GM18873 (cell line): ENCODE data around the gene AFF1.

Source experiments
- ATAC-seq: cut with Tn5 transposase; IDR thresholded peaks from one replicate; pipeline ENCODE4 v1.9.1; 2021; ENCODE audit warnings: mild to moderate bottlenecking, moderate library complexity, moderate number of reproducible peaks; ENCODE audit not compliant: unreplicated experiment, low FRiP score

AFF1 gene

DNA sequence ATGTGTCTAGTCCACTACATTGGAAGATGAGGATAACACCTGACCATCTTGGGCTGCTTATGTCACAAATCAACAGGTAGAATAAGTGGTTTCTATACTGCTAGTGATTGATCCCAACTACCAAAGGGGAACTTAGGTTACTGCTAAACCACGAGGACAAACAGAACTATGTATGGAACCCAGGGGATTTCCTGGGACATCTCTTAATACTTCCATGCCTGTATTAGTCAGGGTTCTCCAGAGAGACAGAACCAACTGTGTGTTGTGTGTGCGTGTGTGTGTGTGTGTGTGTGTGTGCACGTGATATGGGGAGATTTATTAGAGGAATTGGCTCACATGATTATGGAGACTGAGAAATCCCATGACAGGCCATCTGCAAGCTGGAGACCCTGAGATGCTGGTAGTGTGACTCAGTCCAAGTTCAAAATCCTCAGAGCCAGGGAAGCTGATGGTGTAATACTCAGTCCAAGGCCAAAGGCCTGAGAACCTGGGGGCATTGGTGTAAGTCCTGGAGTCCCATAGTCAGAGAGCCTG, 16.2 kb upstream of the AFF1 start:
- ATAC-seq, result no peak

DNA sequence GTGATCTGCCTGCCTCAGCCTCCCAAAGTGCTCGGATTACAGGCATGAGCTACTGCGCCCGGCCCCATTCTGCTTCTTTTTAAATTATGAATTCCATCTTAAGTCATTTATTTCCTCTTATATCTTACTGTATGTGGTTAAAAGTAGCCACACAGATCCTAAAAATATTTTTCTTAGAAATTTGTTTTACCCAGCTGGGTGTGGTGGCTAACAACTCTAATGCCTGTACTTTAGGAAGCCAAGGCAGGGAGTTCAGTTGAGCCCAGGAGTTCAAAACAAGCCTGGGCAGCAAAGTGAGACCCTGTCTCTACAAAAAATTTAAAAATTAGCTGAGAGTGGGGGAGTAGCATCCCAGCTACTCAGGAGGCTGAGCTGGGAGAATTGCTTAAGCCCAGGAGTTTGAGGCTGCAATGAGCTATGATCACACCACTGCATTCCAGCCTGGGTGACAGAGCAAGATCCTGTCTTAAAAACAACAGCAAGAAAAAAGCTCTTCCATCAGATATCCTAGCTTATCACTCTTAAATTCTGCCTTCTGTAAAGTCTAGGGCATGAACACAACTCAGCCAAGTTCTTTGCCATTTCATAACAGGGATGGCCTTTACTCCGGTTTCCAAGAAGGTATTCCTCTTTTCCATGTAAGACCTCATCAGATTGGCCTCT, 15.1 kb upstream of the AFF1 start:
- ATAC-seq, result no peak

DNA sequence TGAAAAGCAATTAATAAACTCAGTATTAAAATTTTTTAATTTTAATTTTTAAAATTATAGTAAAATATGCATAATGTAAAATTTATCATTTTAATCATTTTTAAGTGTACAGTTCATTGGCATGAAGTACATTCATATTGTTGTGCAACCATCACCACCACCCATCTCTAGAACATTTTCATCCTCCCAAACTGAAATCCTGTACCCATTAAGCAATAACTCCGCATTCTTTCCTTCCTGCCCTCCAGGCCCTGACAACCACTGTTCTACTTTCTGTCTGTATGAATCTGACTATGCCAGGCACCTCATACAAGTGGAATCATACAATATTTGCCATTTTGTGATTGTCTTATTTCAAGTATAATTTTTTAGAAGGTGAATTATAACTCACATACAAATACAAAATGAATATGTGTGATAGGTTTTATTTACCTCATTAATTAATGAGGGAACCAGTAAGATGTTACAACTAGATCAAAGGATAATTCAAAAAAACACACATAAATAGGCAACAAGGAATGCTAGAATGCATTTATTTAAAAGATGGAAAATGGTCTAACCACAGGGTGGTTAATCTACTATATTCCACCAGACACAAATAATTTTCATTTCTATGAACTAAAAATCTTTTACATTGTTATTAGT, 13.1 kb upstream of the AFF1 start:
- ATAC-seq, result no peak

DNA sequence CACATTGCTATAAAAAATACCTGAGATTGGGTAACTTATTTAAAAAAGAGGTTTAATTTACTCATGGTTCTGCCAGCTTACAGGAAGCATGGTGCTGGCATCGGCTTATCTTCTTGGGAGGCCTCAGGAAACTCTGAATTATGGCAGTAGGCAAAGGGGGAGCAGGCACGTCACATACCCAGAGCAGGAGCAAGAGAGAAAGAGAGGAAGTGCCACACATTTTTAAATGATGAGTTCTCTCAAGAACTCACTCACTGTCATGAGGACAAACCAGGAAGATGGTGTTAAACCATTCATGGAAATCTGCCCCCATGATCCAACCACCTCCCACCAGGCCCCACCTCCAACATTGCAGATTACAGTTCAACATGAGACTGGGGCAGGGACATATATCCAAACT, 10.0 kb upstream of the AFF1 start:
- ATAC-seq, result no peak

DNA sequence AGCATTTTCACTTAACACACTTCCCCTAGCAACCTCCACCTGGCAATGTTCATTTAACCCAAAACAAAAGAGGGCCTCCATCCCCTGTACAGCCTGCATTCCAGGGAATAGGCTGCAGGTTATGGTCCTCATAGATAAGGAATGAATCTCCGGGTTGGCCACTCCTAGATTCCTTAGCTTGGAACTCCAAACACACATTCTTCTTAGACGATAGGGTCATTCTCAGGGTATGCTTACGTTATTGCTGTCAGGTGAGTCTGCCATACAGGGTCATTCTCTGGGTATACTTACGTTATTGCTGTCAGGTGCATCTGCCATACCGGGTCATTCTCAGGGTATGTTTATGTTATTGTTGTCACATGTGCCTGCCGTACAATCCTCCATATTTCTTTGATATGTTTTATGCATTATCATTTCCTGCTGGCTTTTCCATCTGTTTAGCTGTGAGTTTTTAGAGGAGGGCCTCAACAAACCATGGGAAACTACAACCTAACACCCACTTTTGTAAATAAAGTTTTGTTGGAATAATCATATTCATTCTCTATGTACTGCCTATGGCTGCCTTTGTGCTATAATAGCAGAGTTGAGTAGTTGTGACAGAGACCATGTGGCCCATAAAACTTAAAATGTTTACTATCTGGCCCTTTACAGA, 8.2 kb upstream of the AFF1 start:
- ATAC-seq, result no peak

DNA sequence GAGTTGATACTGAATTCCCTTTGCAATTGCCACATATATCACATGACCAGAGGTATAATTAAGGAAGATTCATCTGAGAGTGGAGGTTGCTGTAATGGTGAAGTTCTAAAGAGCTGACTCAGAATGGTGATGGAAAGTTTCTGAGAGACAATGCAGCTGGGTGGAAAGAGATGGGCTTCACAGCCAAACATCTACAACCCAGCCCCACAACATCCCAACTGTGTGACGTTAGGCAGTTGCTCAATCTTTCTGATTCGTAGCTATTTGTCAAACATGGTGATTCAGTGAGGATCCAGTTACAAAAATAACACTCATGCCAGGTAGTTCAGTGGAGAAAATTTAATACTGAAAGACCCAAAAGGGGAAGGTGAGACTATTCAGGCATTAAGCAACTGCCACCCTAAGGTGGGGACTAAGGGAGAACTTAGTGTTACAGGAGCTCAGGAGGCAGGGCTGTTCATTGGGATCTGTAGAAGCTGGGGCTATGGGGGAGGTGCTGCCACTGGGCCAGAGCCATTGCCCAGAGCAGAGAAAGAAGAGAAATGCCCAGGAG, 6.9 kb upstream of the AFF1 start:
- ATAC-seq, result no peak

DNA sequence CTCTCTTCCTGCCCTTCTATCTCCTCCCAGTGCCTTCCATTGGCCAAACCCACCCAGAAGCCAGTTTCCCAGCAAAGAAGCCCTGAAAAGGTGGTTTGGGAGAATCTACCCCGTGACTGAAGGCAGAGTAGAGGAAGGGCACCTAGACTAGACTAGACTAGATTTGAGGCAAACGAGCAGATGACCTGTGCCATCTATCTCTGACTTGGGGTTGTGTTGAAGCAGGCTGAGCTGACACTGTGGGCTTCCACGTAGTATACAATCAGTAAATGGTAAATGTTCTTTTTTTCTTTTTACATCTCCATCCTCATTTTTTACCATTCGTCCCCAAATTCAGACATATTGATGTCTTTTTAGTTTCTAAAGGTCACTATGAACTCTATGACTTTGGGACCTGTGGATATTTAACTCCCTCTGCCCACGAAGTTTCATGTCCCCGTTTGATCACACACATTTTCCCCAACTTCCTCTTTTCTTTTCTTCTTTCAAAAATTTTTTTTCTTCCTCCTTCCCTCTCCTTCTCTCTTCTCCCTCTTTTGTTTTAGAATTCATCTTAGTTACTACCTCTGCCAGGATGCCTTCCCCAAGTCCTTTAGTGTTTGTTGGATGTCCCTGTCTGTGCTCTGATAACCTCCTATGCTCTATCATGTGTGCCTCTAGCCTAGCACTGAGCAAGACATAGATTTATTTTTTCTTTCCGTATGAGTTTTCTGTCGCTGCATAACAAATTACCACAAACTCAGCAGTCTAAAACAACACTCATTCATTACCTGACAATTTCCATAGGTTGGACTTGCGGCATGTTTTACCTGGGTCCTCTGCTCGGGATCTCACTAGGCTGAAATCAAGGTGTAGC, 6.2 kb upstream of the AFF1 start:
- no peak for ATAC-seq

DNA sequence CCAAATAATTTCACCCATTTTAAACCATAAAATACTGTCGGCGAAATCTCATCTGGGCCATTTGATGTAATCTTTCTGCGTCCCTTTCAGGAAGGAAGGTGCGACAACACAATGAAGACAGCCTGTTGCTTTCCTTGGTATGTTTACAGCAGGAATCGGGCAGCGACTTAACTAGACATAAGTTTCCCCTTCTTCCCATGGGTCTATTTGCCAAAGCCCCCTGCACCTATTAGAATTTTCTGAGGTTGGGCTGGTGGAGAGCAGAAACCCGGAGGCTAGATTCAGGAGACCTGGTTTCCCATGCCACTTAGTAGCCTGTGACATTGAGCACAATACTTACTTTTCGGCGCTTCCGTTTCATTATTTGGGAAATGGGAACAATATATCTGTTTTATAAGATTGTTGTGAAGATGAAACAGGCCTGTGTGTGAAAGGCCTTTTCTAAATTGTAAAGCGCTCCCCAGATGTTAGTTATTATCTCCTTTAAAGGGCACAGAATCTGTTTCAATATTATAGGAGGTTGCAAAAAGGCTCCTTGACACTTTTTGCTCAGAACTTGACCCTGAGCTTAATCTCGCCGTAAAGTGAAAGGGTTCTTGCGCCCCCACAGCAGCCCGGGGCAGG, 552 bp upstream of the AFF1 start:
- no peak for ATAC-seq

DNA sequence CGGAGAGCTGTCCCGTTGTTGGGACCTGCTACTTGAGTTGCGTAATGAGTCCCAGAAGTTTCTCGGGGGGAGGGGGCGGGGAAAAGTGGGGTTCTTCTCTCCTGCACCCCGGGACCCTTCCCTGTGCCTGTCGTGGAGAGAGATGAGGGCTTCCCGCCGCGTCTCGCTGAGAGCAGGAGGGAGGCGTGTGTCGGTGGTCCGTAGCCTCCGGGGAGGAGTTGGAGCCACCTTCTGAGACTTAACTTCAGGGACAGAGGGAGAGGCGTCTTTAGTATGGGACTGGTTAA, 698 bp downstream of the AFF1 start:
- ATAC-seq, result no peak

DNA sequence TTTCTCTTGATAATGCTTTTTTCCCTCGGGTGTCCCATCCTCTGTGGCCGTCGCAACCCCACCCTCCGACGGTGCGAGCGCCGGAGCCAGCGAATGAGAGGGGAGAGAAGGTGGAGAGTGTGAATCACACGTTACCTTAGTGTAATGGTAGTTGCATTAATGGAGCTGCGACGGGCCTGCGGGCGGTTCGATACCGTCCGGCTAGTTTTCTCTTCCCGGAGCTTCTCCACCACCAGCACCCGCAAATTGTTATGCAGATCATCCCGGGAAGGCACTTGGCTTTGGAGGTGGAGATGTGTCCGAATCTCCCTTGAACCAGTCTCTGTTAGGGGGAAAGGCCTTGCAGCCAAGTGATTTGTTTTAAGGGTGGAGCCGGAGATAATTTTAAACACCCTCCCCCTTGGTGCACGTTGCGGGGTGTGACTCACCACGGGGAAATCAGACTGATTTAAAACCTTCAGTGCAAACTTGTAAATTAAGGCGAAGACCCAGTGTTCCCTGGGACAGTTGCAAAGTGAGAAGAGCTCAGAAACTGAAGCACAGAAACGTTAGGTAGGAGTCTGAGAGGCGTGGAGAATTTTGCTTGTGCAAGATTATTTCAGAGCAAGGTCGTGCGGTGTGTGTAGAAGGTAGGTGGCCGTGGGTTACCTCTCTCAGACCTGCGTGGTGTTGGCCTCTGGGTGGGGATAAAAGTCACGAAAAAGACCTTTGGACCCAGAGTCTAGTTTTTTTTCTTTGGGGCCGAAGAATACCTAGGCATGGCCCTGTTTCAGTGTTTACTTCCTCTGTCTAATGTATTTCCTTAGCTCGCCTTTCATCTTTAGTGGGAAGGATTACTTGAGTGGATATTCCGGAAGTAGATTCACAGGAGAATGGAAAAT, 1.3 kb downstream of the AFF1 start:
- peak; percentile 33 for ATAC-seq

DNA sequence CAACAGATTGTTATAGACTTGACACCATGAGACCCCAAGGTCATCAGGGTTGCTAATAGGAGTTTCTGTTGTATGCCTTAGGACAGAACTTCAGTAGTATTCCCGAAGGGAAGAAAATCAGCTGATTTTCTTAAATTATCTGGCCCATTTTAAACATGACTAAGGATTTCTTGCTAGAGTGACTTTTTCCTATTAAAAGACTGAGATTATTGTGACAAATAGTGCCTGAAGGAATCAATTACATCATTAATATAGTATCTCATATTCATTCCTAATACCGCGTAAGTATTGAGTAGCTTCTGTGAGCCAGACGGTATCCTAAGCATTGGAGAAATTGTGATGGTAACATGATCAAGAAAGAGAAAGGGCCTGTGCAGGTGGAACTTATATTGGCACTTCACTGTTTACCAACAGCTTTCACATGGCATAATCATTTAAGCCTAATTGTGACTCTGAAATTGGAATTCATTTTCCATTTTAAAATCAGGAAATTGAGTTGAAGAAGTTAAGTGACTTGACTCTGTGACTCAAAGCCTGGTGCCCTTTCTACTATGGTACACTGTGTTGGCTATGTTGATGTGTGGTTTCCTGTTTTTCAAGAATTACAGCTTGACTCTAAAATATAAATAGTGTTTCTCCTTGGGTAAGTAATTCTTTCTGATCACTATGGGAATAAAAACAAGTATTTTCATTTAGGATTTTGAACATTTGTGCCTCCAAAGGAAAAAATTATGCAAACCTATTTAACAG, 4.1 kb downstream of the AFF1 start:
- ATAC-seq, result no peak

DNA sequence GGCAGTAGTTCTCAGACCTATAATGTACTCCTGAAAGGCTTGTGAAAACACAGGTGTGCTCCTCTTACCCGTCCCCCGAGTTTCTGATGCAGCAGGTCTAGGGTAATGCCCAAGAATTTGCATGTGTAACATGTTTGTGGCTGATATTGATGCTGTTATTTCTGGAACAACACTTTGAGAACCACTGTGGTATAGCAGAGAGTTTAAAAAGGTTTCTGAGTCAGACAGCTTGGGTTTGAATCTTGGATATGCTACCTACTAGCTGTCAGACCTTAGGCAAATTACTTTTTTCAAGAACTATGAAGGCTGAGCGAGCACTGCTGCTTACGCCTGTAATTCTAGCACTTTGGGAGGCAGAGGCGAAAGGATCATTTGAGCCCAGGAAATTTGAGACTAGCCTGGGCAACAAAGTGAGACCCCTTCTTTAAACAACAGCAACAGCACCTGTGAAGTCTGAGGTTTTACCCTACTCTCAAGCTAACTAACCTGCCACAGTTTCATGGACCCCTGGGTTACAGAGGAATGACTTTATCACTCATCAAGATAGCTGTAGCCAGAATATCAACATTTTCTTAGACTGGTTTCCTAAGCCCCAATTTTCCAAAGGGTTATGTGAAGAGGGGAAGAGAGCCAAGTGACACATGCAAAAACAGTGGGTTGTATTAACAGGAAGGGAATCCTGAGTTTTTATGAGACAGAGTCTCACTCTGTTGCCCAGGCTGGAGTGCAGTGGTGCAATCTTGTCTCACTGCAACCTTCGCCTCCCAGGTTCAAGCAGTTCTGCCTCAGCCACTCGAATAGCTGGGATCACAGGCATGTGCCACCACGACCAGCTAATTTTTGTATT, 5.1 kb downstream of the AFF1 start:
- peak; percentile 73 for ATAC-seq

DNA sequence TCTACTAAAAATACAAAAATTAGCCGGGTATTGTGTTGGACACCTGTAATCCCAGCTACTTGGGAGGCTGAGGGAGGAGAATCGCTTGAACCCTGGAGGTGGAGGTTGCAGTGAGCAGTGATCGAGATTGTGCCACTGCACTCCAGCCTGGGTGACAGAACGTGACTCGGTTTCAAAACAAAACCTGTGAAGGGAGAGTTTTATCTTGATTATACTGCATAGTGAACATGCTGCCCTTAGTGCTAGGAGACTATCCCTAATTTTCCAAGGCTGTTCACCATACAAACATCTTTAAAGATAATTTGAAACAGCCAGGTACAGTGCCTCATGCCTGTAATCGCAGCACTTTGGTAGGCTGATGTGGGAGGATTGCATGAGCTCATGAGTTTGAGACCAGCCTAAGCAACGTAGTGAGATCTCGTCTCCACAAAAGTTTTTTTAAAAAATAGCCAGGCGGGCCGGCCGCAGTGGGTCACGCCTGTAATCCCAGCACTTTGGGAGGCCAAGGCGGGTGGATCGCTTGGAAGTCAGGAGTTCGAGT, 6.2 kb downstream of the AFF1 start:
- ATAC-seq, result no peak

DNA sequence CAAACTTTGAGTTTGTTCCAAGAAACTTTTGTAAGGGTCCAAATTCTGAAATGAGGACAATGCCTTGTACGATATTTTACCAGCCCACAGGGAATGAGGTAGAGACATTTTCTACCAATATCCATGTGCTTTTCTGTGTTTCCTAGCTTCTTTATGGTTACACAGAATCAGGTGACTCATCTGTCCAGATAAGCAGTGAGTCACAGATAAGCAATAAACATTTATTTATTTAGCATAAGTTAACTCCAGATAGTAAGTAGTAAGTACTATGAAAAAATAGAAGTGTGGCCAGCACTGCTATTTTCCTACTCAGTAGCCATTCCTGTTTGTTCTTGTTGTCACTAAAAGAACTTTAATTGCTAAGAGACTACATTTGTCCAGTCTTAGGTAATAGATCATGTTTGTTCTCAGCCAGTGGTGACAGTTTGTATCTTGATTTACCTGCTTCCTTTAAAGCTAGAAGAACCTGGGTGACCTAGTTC, 7.4 kb downstream of the AFF1 start:
- no peak for ATAC-seq

DNA sequence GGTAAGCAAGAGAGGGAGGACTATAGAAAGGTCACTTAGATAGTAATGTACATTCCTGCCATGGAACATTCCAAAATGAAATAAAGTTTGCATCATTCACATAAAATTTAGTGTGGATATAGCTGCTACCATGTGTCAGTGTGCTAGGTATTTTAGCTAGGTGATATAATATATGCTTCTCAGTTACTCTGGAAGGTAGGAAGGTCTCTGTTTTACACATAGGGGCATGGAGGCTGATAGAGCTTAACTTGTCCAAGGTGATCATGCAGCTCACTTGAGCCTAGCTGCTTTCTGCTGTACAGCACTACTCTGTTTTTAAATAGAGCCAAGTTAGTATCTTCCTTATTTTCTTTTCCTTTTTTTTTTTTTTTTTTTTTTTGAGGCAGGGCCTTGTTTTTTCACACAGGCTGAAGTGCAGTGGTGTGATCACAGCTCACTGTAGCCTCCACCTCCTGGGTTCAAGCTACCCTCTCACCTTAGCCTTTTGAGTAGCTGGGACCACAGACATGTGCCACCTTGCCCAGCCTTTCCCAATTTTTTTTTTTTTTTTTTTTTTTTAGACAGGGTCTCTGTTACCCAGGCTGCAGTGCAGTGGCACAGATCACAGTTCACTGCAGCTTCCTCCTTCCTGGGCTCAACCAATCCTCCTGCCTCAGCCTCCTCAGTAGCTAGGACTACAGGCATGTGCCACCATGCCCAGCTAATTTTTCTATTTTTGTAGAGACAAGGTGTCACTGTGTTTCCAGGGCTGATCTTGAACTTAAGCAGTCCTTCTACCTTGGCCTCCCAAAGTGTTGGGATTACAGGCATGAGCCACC, 10.4 kb downstream of the AFF1 start:
- no peak for ATAC-seq

DNA sequence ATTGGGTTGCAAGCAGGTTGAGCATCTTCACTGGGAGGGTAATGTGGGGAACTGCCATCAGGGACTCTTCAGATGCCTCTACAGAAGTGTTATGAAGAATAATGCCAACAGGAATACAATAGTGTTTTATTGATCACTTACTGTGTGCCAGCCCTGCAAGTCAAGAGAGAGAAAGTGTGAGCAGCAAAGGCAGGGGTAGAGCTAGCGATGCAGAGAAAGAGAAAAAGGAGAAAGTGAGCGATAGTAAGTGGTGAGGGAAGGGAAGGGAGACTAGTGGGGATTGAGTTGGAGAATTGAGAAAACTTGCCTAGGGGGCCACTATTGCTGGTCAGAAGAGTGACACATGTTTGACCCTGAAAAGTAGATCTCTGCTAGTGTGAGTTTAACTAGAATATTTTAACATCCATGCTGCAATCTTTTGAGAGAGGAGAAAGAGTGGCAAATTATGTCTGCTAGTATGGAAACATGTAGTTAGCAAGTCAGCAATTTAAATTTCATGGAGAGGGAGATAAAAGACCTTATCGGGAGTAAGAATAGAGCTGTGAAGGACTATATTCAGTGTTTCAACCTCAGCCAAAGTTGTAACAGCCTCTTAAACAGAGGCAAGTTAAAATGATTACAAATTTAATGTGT, 12.2 kb downstream of the AFF1 start:
- ATAC-seq, result no peak
